SU-DHL-6 (cell line): ENCODE measurements around the gene JADE2.

Experiments used
- H2AFZ ChIP-seq: fragments of 200-600 bp; sonication (generic); 2 replicates; pipeline ENCODE4 v1.6.1; 2014; ENCODE audit warnings: low read depth, mild to moderate bottlenecking, moderate library complexity, mixed read lengths, antibody characterized with exemption, low read length; ENCODE audit not compliant: severe bottlenecking
- H3F3A ChIP-seq: fragments of 200-600 bp; shearing (Covaris generic); 2 replicates; pipeline ENCODE4 v1.6.0; 2016; ENCODE audit warnings: antibody characterized with exemption, mild to moderate bottlenecking; ENCODE audit not compliant: insufficient read depth
- H3K27ac ChIP-seq: fragments of 200-600 bp; sonication (generic); 2 replicates; pipeline ENCODE4 v1.5.1; 2016; ENCODE audit warnings: low read depth, mild to moderate bottlenecking, low read length, moderate library complexity, mixed read lengths
- H3K27me3 ChIP-seq: fragments of 200-600 bp; sonication (generic), shearing (Covaris generic); 2 replicates; pipeline ENCODE4 v1.6.0; 2014; ENCODE audit warnings: mild to moderate bottlenecking, low read length
- H3K36me3 ChIP-seq: fragments of 200-600 bp; sonication (generic); 2 replicates; pipeline ENCODE4 v1.6.1; 2014; ENCODE audit warnings: mild to moderate bottlenecking, low read length, mixed read lengths
- H3K4me2 ChIP-seq: fragments of 300-600, 200-600 bp; shearing (Covaris generic), sonication (generic); 2 replicates; pipeline ENCODE4 v1.6.0; 2014; ENCODE audit warnings: low read length, low read depth, mild to moderate bottlenecking; ENCODE audit not compliant: poor library complexity, severe bottlenecking
- H3K4me3 ChIP-seq: fragments of 200-600 bp; sonication (generic); 2 replicates; pipeline ENCODE4 v1.5.1; 2014; ENCODE audit warnings: antibody characterized with exemption, low read length, mild to moderate bottlenecking, mixed read lengths; ENCODE audit not compliant: insufficient read depth, poor library complexity, severe bottlenecking
- H3K79me2 ChIP-seq: fragments of 200-600 bp; sonication (generic); 2 replicates; pipeline ENCODE4 v1.6.1; 2014; ENCODE audit warnings: mild to moderate bottlenecking, low read length, moderate library complexity; ENCODE audit not compliant: insufficient read depth
- H3K9ac ChIP-seq: fragments of 200-600 bp; sonication (generic); 2 replicates; pipeline ENCODE4 v1.7.0; 2014; ENCODE audit warnings: mild to moderate bottlenecking, low read length
- H3K9me2 ChIP-seq: fragments of 200-600 bp; sonication (generic); replicated peaks from 2 replicates; pipeline ENCODE4 v1.6.1; 2014; ENCODE audit warnings: low read length; ENCODE audit not compliant: insufficient read depth
- H3K9me3 ChIP-seq: fragments of 200-600 bp; sonication (generic); 2 replicates; pipeline ENCODE4 v1.6.1; 2014; ENCODE audit warnings: low read length, mixed read lengths; ENCODE audit not compliant: insufficient read depth
- H4K20me1 ChIP-seq: fragments of 200-600 bp; sonication (generic); 2 replicates; pipeline ENCODE4 v1.6.1; 2014; ENCODE audit warnings: low read depth, mild to moderate bottlenecking, antibody characterized with exemption, low read length, moderate library complexity, mixed read lengths
- CTCF ChIP-seq: fragments of 200-600 bp; sonication (generic); IDR thresholded peaks from one replicate; pipeline ENCODE4 v1.5.1; 2017; ENCODE audit warnings: antibody characterized with exemption, mild to moderate bottlenecking, low read length, moderate library complexity; ENCODE audit not compliant: insufficient read depth, poor library complexity, severe bottlenecking
- EZH2phosphoT487 ChIP-seq: fragments of 200-600 bp; sonication (generic), shearing (Covaris generic); conservative IDR thresholded peaks from 2 replicates; pipeline ENCODE4 v1.6.1; 2018; ENCODE audit warnings: mild to moderate bottlenecking, antibody characterized with exemption, low read length, moderate library complexity, mixed read lengths

The JADE2 gene

GRCh38 chr5:134586866-134587524 lies 61.5 kb downstream of the JADE2 start:
- Histone ChIP-seq H3K4me2 (peak overlapping the region; percentile 24), H4K20me1 (no peaks in the 10 kb centered on the region), H3K9me2 (no peaks in the 10 kb centered on the region), H3F3A (no peaks in the 10 kb centered on the region), H3K27me3 (no peaks in the 10 kb centered on the region), H3K9ac (peak overlapping the region; percentile 31; the same call in 1 of the 2 replicates), H3K4me3 (no peak overlapping the region), H3K36me3 (no peaks in the 10 kb centered on the region), H3K79me2 (no peaks in the 10 kb centered on the region), H2AFZ (peak overlapping the region; percentile 99), H3K9me3 (no peaks in the 10 kb centered on the region), H3K27ac (no peak overlapping the region)
- TF ChIP-seq CTCF, result peak; percentile 95
- TF ChIP-seq EZH2phosphoT487, result no peak

- H2AFZ ChIP-seq, result no peak overlapping the region
- H3K79me2 ChIP-seq, result no peaks in the 10 kb centered on the region
- H3K9me3 ChIP-seq, result no peaks in the 10 kb centered on the region
- H3K9ac ChIP-seq, result no peak overlapping the region
- H3F3A ChIP-seq, result no peaks in the 10 kb centered on the region
- H3K36me3 ChIP-seq, result no peaks in the 10 kb centered on the region
- no peak overlapping the region for H3K27ac ChIP-seq
- H3K9me2 ChIP-seq, result no peaks in the 10 kb centered on the region
- H3K27me3 ChIP-seq, result no peaks in the 10 kb centered on the region
- TF ChIP-seq EZH2phosphoT487, result no peak
- no peak for TF ChIP-seq CTCF
- no peak overlapping the region for H3K4me2 ChIP-seq
- no peak overlapping the region for H3K4me3 ChIP-seq
- H4K20me1 ChIP-seq, result no peaks in the 10 kb centered on the region
These were observed 65.7 kb downstream of the JADE2 start for GRCh38 chr5:134590992-134591659.

GRCh38 chr5:134592141-134592746 lies 66.8 kb downstream of the JADE2 start:
- Histone ChIP-seq H3K4me2 (no peak overlapping the region), H3K36me3 (no peaks in the 10 kb centered on the region), H3K27ac (no peak overlapping the region), H3F3A (no peaks in the 10 kb centered on the region), H3K79me2 (no peaks in the 10 kb centered on the region), H2AFZ (no peak overlapping the region), H3K4me3 (no peak overlapping the region), H3K27me3 (no peaks in the 10 kb centered on the region), H3K9me3 (no peaks in the 10 kb centered on the region), H4K20me1 (no peaks in the 10 kb centered on the region), H3K9me2 (no peaks in the 10 kb centered on the region), H3K9ac (no peak overlapping the region)
- TF ChIP-seq CTCF (no peak), EZH2phosphoT487 (no peak)
